ENCODE data around the gene CDKAL1. TPM values are rescaled to one million over a fixed set of nuclear protein-coding genes. Genes with fewer than 3 reads are reported as not detected.

CDKAL1 gene
- total and polyA plus RNA-seq, 2 donors (not counting 3 experiments of a cell fraction or from before 2014, with no cell fraction given), result 6.1 to 20.5 TPM

DNA sequence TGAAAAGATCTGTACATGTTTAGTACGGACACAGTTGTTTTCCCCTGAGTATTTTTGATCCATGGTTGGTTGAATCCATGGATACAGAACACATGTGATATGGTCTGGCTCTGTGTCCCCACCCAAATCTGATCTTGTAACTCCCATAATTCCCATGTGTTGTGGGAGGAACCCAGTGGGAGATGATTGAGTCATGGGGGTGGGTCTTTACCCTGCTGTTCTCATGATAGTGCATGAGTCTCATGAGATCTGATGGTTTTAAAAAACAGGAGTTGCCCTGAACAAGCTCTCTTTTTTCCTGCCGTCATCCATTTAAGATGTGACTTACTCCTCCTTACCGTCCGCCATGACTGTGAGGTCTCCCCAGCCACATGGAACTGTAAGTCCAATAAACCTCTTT is 139.2 kb downstream of the CDKAL1 start:
- no peaks in the 10 kb centered on the region for H3K79me2 ChIP-seq (ENCODE audit: control insufficient read depth, insufficient read depth, low read length)
- intact Hi-C loops (cut with micrococcal nuclease), result no loop called here
- H3K4me2 ChIP-seq (ENCODE audit: insufficient read depth, low read length), result no peak overlapping the region
- H3K9me1 ChIP-seq (replicated peaks; ENCODE audit: control insufficient read depth, extremely low read depth, insufficient read depth, low read length), result no peaks in the 10 kb centered on the region
- DNase-seq (ENCODE audit: low read depth, low spot score) (no peak), FAIRE-seq (no peak)
- H3K27me3 ChIP-seq (ENCODE audit: control insufficient read depth in 2 of 2, insufficient read depth in 2 of 2, low read length in 2 of 2), result no peaks in the 10 kb centered on the region
- no peak overlapping the region for H2AFZ ChIP-seq (ENCODE audit: low read depth, low read length)
- H3K9me3 ChIP-seq (replicated peaks; ENCODE audit: control insufficient read depth, insufficient read depth, low read length), result no peaks in the 10 kb centered on the region
- no peak overlapping the region for H3K9ac ChIP-seq (replicated peaks; ENCODE audit: extremely low read depth, insufficient read depth, low read length)
- TF ChIP-seq MAX (IDR thresholded peaks at IDR 0.05; ENCODE audit: insufficient read depth, insufficient read length) (no peak), GATA2 (IDR thresholded peaks at IDR 0.05; ENCODE audit: insufficient read depth, insufficient read length, low read depth, low read length) (no peak), EZH2 (IDR thresholded peaks at IDR 0.05; ENCODE audit: borderline replicate concordance, low read depth, low read length, severe bottlenecking) (no peak), JUN (IDR thresholded peaks at IDR 0.05; ENCODE audit: borderline replicate concordance, insufficient read depth, insufficient read length, low read depth) (no peak), FOS (IDR thresholded peaks at IDR 0.05; ENCODE audit: borderline replicate concordance, insufficient read depth, low read length) (no peak), MYC (IDR thresholded peaks at IDR 0.05; ENCODE audit: low read depth, low read length) (no peak), POLR2AphosphoS5 (IDR thresholded peaks at IDR 0.05; ENCODE audit: insufficient read depth, low read depth, low read length) (no peak), POLR2A (IDR thresholded peaks at IDR 0.05; ENCODE audit: low read depth, low read length) (no peak)
- TF ChIP-seq, protein P1, sequence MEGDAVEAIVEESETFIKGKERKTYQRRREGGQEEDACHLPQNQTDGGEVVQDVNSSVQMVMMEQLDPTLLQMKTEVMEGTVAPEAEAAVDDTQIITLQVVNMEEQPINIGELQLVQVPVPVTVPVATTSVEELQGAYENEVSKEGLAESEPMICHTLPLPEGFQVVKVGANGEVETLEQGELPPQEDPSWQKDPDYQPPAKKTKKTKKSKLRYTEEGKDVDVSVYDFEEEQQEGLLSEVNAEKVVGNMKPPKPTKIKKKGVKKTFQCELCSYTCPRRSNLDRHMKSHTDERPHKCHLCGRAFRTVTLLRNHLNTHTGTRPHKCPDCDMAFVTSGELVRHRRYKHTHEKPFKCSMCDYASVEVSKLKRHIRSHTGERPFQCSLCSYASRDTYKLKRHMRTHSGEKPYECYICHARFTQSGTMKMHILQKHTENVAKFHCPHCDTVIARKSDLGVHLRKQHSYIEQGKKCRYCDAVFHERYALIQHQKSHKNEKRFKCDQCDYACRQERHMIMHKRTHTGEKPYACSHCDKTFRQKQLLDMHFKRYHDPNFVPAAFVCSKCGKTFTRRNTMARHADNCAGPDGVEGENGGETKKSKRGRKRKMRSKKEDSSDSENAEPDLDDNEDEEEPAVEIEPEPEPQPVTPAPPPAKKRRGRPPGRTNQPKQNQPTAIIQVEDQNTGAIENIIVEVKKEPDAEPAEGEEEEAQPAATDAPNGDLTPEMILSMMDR (IDR thresholded peaks at IDR 0.05; ENCODE audit: extremely low read depth in 1 of 2, insufficient read depth in 1 of 2, low read depth in 1 of 2, low read length in 2 of 2), result no peak
- peaks cover 4% of the 10 kb centered on the region for H3K4me1 ChIP-seq (ENCODE audit: control insufficient read depth, extremely low read depth, insufficient read depth, low read length)
- H4K20me1 ChIP-seq (replicated peaks; ENCODE audit: control insufficient read depth, extremely low read depth, insufficient read depth, low read length), result no peaks in the 10 kb centered on the region
- CTCF ChIA-PET, result no interaction called here
- no peak overlapping the region for H3K27ac ChIP-seq (ENCODE audit: insufficient read depth, low read depth, low read length)
- H3K36me3 ChIP-seq (ENCODE audit: control insufficient read depth in 2 of 2, extremely low read depth in 1 of 2, insufficient read depth in 2 of 2, low read length in 2 of 2), result no peaks in the 10 kb centered on the region
- dilution Hi-C loops (cut with MboI; ENCODE audit: extremely low pct_ligation_motif_present, low sequenced_read_pairs), result no loop called here
- no peak overlapping the region for H3K4me3 ChIP-seq (replicated peaks in 1 of 3; ENCODE audit: insufficient read depth in 1 of 3, low read depth in 1 of 3, low read length in 3 of 3)
- BruUV-seq (replicated peaks), result no TSS peak
- POLR2A ChIA-PET, result no interaction called here
